Measurements from ENCODE around the gene ZBTB5. TPM values are rescaled to one million over a fixed set of nuclear protein-coding genes. Genes with fewer than 3 reads are reported as not detected.

The ZBTB5 gene
- total and polyA plus RNA-seq, 4 donors = 3.2 to 21.9 (median 8.3) TPM

- DNase-seq = no peak
- Histone ChIP-seq H3K9me3 (ENCODE audit: control insufficient read depth in 4 of 4, insufficient read depth in 3 of 4, low read length in 3 of 4) (no peaks in the 10 kb centered on the region), H3K27me3 (ENCODE audit: control insufficient read depth in 3 of 3, insufficient read depth in 3 of 3, low read length in 2 of 3) (no peaks in the 10 kb centered on the region), H3K36me3 (ENCODE audit: control insufficient read depth in 4 of 4, insufficient read depth in 4 of 4, low read length in 4 of 4) (no peaks in the 10 kb centered on the region), H3K27ac (ENCODE audit: low read depth in 1 of 2, low read length in 1 of 2) (no peak overlapping the region), H3K9ac (ENCODE audit: insufficient read depth in 1 of 2, low read length in 2 of 2) (no peak overlapping the region), H3K4me1 (ENCODE audit: control insufficient read depth in 5 of 5, insufficient read depth in 5 of 5, low read length in 5 of 5) (peaks cover 0 to 6% (median 0%) of the 10 kb centered on the region in 5 donors), H3K4me3 (no peak overlapping the region)
- TF ChIP-seq CTCF (IDR thresholded peaks at IDR 0.05; ENCODE audit: control extremely low read depth, extremely low read depth) = no peak
- WGBS, 2 donors = 88 to 93% methylated on average over 10 of the region's 10 CpGs
- no peak for ATAC-seq (ENCODE audit: insufficient read depth, low FRiP score)
Measured at GRCh38 chr9:37414503-37414943, 50.7 kb downstream of the ZBTB5 start.

GRCh38 chr9:37413311-37413710 is 51.9 kb downstream of the ZBTB5 start:
- H3K4me3 ChIP-seq = no peak overlapping the region
- H3K27me3 ChIP-seq (ENCODE audit: control insufficient read depth in 3 of 3, insufficient read depth in 3 of 3, low read length in 2 of 3) = no peaks in the 10 kb centered on the region
- H3K36me3 ChIP-seq (ENCODE audit: control insufficient read depth in 4 of 4, insufficient read depth in 4 of 4, low read length in 4 of 4) = no peaks in the 10 kb centered on the region
- no peak overlapping the region for H3K9ac ChIP-seq (ENCODE audit: insufficient read depth in 1 of 2, low read length in 2 of 2)
- DNase-seq = no peak
- H3K9me3 ChIP-seq (ENCODE audit: control insufficient read depth in 4 of 4, insufficient read depth in 3 of 4, low read length in 3 of 4) = no peaks in the 10 kb centered on the region
- TF ChIP-seq CTCF (IDR thresholded peaks at IDR 0.05; ENCODE audit: control extremely low read depth, extremely low read depth) = no peak
- peak overlapping the region in 1 of 2 donors; percentile 5 for H3K27ac ChIP-seq (ENCODE audit: low read depth in 1 of 2, low read length in 1 of 2)
- WGBS, 2 donors = 95 to 98% methylated on average over 4 of the region's 4 CpGs
- no peak for ATAC-seq (ENCODE audit: insufficient read depth, low FRiP score)
- H3K4me1 ChIP-seq (ENCODE audit: control insufficient read depth in 5 of 5, insufficient read depth in 5 of 5, low read length in 5 of 5) = peaks cover 0 to 6% (median 0%) of the 10 kb centered on the region in 5 donors

DNA sequence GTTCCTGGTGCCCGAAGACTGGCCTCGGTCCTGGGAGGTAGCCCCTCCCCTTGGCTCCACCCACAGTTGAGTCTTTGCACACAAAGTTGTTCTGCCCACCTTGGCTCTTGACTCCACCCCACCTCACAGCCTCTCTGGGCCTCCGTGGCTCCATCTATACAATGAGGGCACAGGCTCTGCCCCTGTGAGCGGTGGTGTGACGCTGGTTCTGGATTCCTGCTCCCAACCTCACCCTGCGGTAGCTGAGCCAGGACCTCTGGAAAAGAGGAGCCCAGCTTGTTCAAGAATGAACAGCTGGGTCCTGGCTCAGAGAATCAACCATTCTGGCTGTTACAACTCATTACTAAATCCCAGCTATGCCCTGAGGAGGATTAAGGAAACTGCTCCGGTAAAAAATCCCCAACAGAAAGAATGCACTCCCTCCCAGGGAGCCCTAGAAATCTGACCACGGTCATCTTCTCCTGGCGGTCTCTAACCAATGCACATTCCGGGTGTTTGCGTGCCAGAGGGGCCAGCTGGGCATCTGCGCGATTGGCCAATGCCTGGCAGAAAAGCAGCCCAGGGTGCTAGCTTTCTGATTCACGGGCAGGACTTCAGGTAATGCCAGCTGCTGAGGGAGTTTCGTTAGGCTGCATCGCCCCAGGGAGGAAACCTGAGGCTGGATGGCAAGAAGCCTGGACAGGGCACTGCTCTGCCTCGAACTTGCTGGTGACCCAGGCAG is 52.7 kb downstream of the ZBTB5 start:
- WGBS, 2 donors = 80 to 84% methylated on average over 17 of the region's 17 CpGs
- H3K9ac ChIP-seq (ENCODE audit: insufficient read depth in 1 of 2, low read length in 2 of 2) = no peak overlapping the region

More for the DNA sequence above, 52.7 kb downstream of the ZBTB5 start:
- Histone ChIP-seq H3K4me3 (no peak overlapping the region), H3K27ac (ENCODE audit: low read depth in 1 of 2, low read length in 1 of 2) (no peak overlapping the region), H3K27me3 (ENCODE audit: control insufficient read depth in 3 of 3, insufficient read depth in 3 of 3, low read length in 2 of 3) (no peaks in the 10 kb centered on the region), H3K4me1 (ENCODE audit: control insufficient read depth in 5 of 5, insufficient read depth in 5 of 5, low read length in 5 of 5) (peaks cover 0 to 6% (median 0%) of the 10 kb centered on the region in 5 donors), H3K36me3 (ENCODE audit: control insufficient read depth in 4 of 4, insufficient read depth in 4 of 4, low read length in 4 of 4) (no peaks in the 10 kb centered on the region), H3K9me3 (ENCODE audit: control insufficient read depth in 4 of 4, insufficient read depth in 3 of 4, low read length in 3 of 4) (no peaks in the 10 kb centered on the region)
- DNase-seq (peak in 2 of 3 donors; percentile 40 to 53), ATAC-seq (ENCODE audit: insufficient read depth, low FRiP score) (no peak)
- TF ChIP-seq CTCF (IDR thresholded peaks at IDR 0.05; ENCODE audit: control extremely low read depth, extremely low read depth) = no peak

Data from lung (tissue), 12 donors.